ENCODE data around the gene CTSW.

GRCh38 chr11:65863889-65864705 is 15.5 kb upstream of the CTSW start:
- TF ChIP-seq CTCF (IDR thresholded peaks at IDR 0.05) (no peak), POLR2A (IDR thresholded peaks at IDR 0.05) (no peak), EP300 (IDR thresholded peaks at IDR 0.05) (no peak)
